NB4 (cell line): ENCODE data around the gene ILF3.

Experiments
- POLR2A ChIP-seq: IDR thresholded peaks from 2 replicates; pipeline ENCODE4 v1.6.1; 2011; ENCODE audit warnings: mild to moderate bottlenecking; ENCODE audit not compliant: insufficient read length; ENCODE audit errors: extremely low read depth
- TF ChIP-seq, protein P1 (sequence below): IDR thresholded peaks from one replicate; pipeline ENCODE4 v1.5.1; 2012; ENCODE audit warnings: low read depth, low read length

DNA sequence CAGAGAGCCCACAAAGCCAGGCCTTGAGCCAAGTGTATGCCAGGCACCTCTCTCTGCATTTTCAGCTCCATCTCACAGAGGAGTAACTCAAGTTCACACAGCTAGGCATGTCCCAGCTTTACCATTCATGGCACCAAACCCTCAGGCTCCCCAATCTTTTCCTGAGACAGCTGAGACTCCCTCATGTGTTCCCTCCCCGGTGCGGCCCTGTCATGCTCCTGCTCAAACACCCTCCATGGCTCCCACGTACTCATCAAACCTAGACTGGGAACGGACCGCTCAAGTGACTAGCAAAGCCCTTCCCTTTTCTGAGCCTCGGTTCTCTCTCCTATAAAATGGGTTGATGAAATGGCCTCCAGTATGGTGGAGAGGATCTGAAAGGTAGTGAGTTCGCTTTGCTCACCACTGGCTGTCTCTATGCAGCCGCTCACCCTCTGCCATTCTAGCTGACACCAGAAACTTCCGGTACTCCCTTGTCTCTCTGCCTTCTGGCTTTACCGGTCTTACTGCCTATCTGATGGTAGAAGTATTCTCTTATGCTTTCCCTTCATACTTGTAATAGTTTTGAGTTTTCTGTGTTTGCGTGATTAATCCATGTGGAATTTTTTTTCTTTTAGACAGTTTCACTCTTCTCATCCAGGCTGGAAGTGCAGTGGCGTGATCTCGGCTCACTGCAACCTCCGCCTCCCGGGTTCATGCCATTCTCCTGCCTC is 36.6 kb upstream of the ILF3 start:
- TF ChIP-seq, protein P1, sequence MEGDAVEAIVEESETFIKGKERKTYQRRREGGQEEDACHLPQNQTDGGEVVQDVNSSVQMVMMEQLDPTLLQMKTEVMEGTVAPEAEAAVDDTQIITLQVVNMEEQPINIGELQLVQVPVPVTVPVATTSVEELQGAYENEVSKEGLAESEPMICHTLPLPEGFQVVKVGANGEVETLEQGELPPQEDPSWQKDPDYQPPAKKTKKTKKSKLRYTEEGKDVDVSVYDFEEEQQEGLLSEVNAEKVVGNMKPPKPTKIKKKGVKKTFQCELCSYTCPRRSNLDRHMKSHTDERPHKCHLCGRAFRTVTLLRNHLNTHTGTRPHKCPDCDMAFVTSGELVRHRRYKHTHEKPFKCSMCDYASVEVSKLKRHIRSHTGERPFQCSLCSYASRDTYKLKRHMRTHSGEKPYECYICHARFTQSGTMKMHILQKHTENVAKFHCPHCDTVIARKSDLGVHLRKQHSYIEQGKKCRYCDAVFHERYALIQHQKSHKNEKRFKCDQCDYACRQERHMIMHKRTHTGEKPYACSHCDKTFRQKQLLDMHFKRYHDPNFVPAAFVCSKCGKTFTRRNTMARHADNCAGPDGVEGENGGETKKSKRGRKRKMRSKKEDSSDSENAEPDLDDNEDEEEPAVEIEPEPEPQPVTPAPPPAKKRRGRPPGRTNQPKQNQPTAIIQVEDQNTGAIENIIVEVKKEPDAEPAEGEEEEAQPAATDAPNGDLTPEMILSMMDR = no peak
- no peak for TF ChIP-seq POLR2A
